HepG2 (cell line): Measurements from ENCODE around the gene CPED1. TPM values are rescaled to one million over a fixed set of nuclear protein-coding genes. Genes with fewer than 3 reads are reported as not detected.
A peak's percentile ranks its signal among the peaks of the same experiment; 100 is the strongest.

Source experiments
- ARNT ChIP-seq: fragments of 450-650 bp; IDR thresholded peaks from 2 replicates; pipeline ENCODE4 v1.6.1; 2017
- ARNT2 ChIP-seq: sonication (generic); formaldehyde crosslinking; IDR thresholded peaks from 2 replicates; pipeline ENCODE4 v1.8.0; 2022; ENCODE audit warnings: mild to moderate bottlenecking, low read depth, missing genetic modification reagents, moderate library complexity
- ATF1 ChIP-seq: IDR thresholded peaks from 2 replicates; pipeline ENCODE4 v1.6.1; 2016; ENCODE audit warnings: mild to moderate bottlenecking, control low read depth
- BCL3 ChIP-seq: sonication (generic); formaldehyde crosslinking; IDR thresholded peaks from 2 replicates; pipeline ENCODE4 v1.5.1; 2020; ENCODE audit warnings: mild to moderate bottlenecking, missing genetic modification reagents, moderate library complexity
- ELF1 ChIP-seq: sonication (generic); formaldehyde crosslinking; IDR thresholded peaks from 2 replicates; pipeline ENCODE4 v1.4.0; 2020; ENCODE audit warnings: missing genetic modification reagents
- ELF3 ChIP-seq: IDR thresholded peaks from 2 replicates; pipeline ENCODE4 v1.6.1; 2016; ENCODE audit warnings: missing genetic modification reagents, missing compliant biosample characterization
- FOXO1 ChIP-seq: sonication (generic); formaldehyde crosslinking; IDR thresholded peaks from 2 replicates; pipeline ENCODE4 v1.4.0; 2020; ENCODE audit warnings: missing genetic modification reagents
- FOXP4 ChIP-seq: sonication (generic); formaldehyde crosslinking; IDR thresholded peaks from 2 replicates; pipeline ENCODE4 v1.4.0; 2020; ENCODE audit warnings: missing genetic modification reagents
- GMEB2 ChIP-seq: IDR thresholded peaks from 2 replicates; pipeline ENCODE4 v1.6.1; 2016; ENCODE audit warnings: missing biosample characterization, missing genetic modification reagents, low read depth
- KDM2A ChIP-seq: sonication (generic); formaldehyde crosslinking; IDR thresholded peaks from 2 replicates; pipeline ENCODE4 v1.4.0; 2020; ENCODE audit warnings: low read depth, missing genetic modification reagents, borderline replicate concordance
- KDM3A ChIP-seq: IDR thresholded peaks from 2 replicates; pipeline ENCODE4 v1.6.1; 2018; ENCODE audit warnings: low read depth, missing compliant biosample characterization
- MNT ChIP-seq: fragments of 450-650 bp; IDR thresholded peaks from 2 replicates; pipeline ENCODE4 v1.6.1; 2016
- NFYC ChIP-seq: IDR thresholded peaks from 2 replicates; pipeline ENCODE4 v1.6.1; 2016; ENCODE audit warnings: missing genetic modification reagents, missing compliant biosample characterization
- RBM39 ChIP-seq: fragments of 200-400 bp; formaldehyde crosslinking; IDR thresholded peaks from one replicate; pipeline ENCODE4 v1.6.1; 2018; ENCODE audit warnings: antibody characterized with exemption, mild to moderate bottlenecking, low read depth, low read length; ENCODE audit not compliant: poor library complexity, severe bottlenecking
- SRY ChIP-seq: sonication (generic); formaldehyde crosslinking; IDR thresholded peaks from 2 replicates; pipeline ENCODE4 v1.8.0; 2022; ENCODE audit warnings: mild to moderate bottlenecking, missing genetic modification reagents
- ZBTB43 ChIP-seq: sonication (generic); formaldehyde crosslinking; conservative IDR thresholded peaks from 2 replicates; pipeline ENCODE4 v1.4.0; 2020; ENCODE audit warnings: missing genetic modification reagents
- ZFP1 ChIP-seq: IDR thresholded peaks from 2 replicates; pipeline ENCODE4 v1.6.1; 2016
- ZMYM2 ChIP-seq: sonication (generic); formaldehyde crosslinking; IDR thresholded peaks from 2 replicates; pipeline ENCODE4 v1.8.0; 2022; ENCODE audit warnings: mild to moderate bottlenecking, missing genetic modification reagents
- ZNF441 ChIP-seq: sonication (generic); formaldehyde crosslinking; IDR thresholded peaks from 2 replicates; pipeline ENCODE4 v1.7.0; 2021; ENCODE audit warnings: missing genetic modification reagents, borderline replicate concordance
- ZNF451 ChIP-seq: sonication (generic); formaldehyde crosslinking; IDR thresholded peaks from 2 replicates; pipeline ENCODE4 v1.5.0; 2020; ENCODE audit warnings: mild to moderate bottlenecking, missing genetic modification reagents
- ZNF546 ChIP-seq: sonication (generic); formaldehyde crosslinking; conservative IDR thresholded peaks from 2 replicates; pipeline ENCODE4 v1.8.1; 2023; ENCODE audit warnings: mild to moderate bottlenecking, missing genetic modification reagents
- ZNF570 ChIP-seq: sonication (generic); formaldehyde crosslinking; IDR thresholded peaks from 2 replicates; pipeline ENCODE4 v1.4.0; 2020; ENCODE audit warnings: mild to moderate bottlenecking, missing genetic modification reagents, borderline replicate concordance
- ZNF720 ChIP-seq: sonication (generic); formaldehyde crosslinking; IDR thresholded peaks from 2 replicates; pipeline ENCODE4 v1.4.0; 2020; ENCODE audit warnings: missing genetic modification reagents
- polyA plus RNA-seq, 8 experiments: library from polyadenylated mRNA; depleted of rRNA in 3 of 8; stranded (reverse) in 7 of 8; unstranded in 1 of 8; fragments of >200 nt; fragmentation: Illumina TruSeq in 4 of 8; extraction: Trizol in 4 of 8; gene quantifications; 2 replicates each; pipeline versions ENCODE4 v1.2.1 to v1.2.3, GENCODE V29; 2011 to 2016; ENCODE audit warnings: low read depth in 4 of 8, missing spikeins in 1 of 8, mixed read lengths in 1 of 8; ENCODE audit not compliant: insufficient read depth in 1 of 8
- total RNA-seq, 5 experiments: library from RNA; depleted of rRNA; stranded (reverse); fragments of >200 nt; fragmentation: Illumina TruSeq; extraction: Trizol; gene quantifications; 2 replicates each; pipeline ENCODE4 v1.2.3, GENCODE V29; 2016; ENCODE audit warnings: low read depth in 1 of 5

CPED1 gene
- total and polyA plus RNA-seq, 2 of the 13 experiments (the other 11 are each of a cell fraction or from before 2014, with no cell fraction given) = 11.5 to 27.0 TPM

- TF ChIP-seq BCL3 (CRISPR knock-in tag) (no peak), ELF3 (CRISPR knock-in tag) (peak; percentile 93), KDM2A (CRISPR knock-in tag) (peak; percentile 56), ARNT (no peak), ZBTB43 (CRISPR knock-in tag) (no peak), GMEB2 (peak; percentile 98), ATF1 (CRISPR knock-in tag) (peak; percentile 97), ARNT2 (0 out of 2 replicates have a peak, but pooled peaks have one; percentile 27), ZNF451 (CRISPR knock-in tag) (no peak), ZNF546 (CRISPR knock-in tag) (0 out of 2 replicates have a peak, but pooled peaks have one; percentile 75), RBM39 (peak; percentile 78), ZFP1 (CRISPR knock-in tag) (no peak), FOXP4 (peak; percentile 85), MNT (peak; percentile 52; the same call in 1 of the 2 replicates), ZMYM2 (0 out of 2 replicates have a peak, but pooled peaks have one; percentile 3), FOXO1 (CRISPR knock-in tag) (peak; percentile 45; the same call in 1 of the 2 replicates), ZNF720 (no peak), ZNF570 (no peak), ELF1 (CRISPR knock-in tag) (peak; percentile 77), NFYC (CRISPR knock-in tag) (peak; percentile 88), KDM3A (CRISPR knock-in tag) (no peak), SRY (CRISPR knock-in tag) (no peak), ZNF441 (CRISPR knock-in tag) (no peak)
Measured at GRCh38 chr7:120950539-120951308, 37.8 kb upstream of the CPED1 start, which contains the start of gene ING3 (continued).
